ENCODE results near the gene RNPEPL1. TPM values are rescaled to one million over a fixed set of nuclear protein-coding genes. Genes with fewer than 3 reads are reported as not detected.

RNPEPL1 gene
- total and polyA plus RNA-seq, 10 of the 15 experiments (the other 5 are each of a cell fraction or from before 2014, with no cell fraction given) = 0.24 to 49.5 (median 6.8) TPM

DNA sequence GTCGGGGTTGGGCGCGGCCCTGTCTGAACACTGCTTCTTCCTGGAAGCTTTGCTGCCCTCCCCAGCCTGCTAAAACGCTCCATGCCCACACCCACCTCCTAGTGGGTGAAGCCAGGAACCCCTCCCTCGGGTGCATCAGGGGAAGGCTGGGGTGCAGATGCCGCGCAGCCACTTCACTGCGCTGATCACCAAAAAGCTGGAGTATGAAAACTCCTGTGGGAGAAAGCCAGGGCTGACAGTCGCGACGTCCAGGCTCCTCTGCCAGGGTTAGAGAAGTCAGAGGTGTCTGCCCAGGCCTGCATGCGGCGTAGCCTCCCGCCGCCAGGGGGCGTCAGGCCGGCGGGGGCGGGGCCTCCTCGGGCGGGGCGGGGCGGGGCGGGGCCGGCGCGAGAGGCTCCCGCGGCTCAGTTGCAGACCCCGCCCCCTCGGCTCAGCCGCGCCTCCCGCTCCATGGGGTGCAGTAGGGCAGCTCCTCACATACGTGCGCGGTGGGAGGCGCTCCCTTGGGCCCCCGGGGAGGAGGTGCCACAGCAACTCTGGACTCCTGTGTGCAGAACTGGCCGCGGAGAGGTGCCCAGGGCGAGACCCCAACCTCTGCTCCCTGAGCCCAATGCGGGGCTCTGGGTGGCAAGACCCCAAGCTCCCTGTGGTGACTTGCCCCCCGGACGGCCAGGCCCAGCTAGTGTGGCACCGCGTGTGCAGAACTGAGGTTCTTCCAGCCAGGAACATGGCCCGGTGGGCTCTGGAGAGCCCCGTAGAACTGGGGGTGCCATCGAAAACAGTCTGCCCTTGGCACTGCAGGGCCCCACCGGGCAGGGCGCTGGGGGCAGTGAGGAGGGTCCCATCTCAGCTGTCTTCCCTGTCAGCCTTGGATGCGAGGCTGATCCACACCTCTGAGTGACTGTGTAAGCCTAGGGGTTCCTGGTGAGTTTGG lies 1.8 kb upstream of the RNPEPL1 start (continued):
- TF ChIP-seq, protein P1, sequence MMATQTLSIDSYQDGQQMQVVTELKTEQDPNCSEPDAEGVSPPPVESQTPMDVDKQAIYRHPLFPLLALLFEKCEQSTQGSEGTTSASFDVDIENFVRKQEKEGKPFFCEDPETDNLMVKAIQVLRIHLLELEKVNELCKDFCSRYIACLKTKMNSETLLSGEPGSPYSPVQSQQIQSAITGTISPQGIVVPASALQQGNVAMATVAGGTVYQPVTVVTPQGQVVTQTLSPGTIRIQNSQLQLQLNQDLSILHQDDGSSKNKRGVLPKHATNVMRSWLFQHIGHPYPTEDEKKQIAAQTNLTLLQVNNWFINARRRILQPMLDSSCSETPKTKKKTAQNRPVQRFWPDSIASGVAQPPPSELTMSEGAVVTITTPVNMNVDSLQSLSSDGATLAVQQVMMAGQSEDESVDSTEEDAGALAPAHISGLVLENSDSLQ (IDR thresholded peaks at IDR 0.05) = no peak; the same call in none of the 2 replicates
- TF ChIP-seq MEF2B (IDR thresholded peaks at IDR 0.05; ENCODE audit: partially characterized antibody, poor library complexity, severe bottlenecking) (peak; percentile 48), MTA3 (IDR thresholded peaks at IDR 0.05; ENCODE audit: borderline replicate concordance, low read length) (no peak), ZNF217 (IDR thresholded peaks at IDR 0.05) (no peak), WRNIP1 (IDR thresholded peaks at IDR 0.05; ENCODE audit: borderline replicate concordance, low read depth, low read length) (no peak), NR2F1 (conservative IDR thresholded peaks at IDR 0.05) (peak; percentile 31; the same call in 1 of the 2 replicates), MYC (IDR thresholded peaks at IDR 0.05; ENCODE audit: insufficient read depth, insufficient read length, insufficient replicate concordance, low read length, severe bottlenecking) (no peak), POU2F2 (IDR thresholded peaks at IDR 0.05; ENCODE audit: borderline replicate concordance, low read depth, low read length) (peak; percentile 70; the same call in 2 of the 3 replicates), EGR1 (IDR thresholded peaks at IDR 0.05; ENCODE audit: borderline replicate concordance in 1 of 2, low read depth in 2 of 2, low read length in 2 of 2) (peak in 1 of 2 experiments; percentile 84; a peak in 2 of 3 replicates), CHD2 (IDR thresholded peaks at IDR 0.05; ENCODE audit: borderline replicate concordance, low read depth, low read length) (no peak), POLR2AphosphoS2 (IDR thresholded peaks at IDR 0.05; ENCODE audit: low read depth, low read length) (no peak), ZNF207 (IDR thresholded peaks at IDR 0.05; ENCODE audit: borderline replicate concordance) (0 out of 2 replicates have a peak, but pooled peaks have one; percentile 26), HDGF (IDR thresholded peaks at IDR 0.05) (peak; percentile 49), SREBF2 (IDR thresholded peaks at IDR 0.05; ENCODE audit: low read length) (no peak), ATF7 (IDR thresholded peaks at IDR 0.05; ENCODE audit: low read depth) (no peak), TCF3 (IDR thresholded peaks at IDR 0.05; ENCODE audit: borderline replicate concordance, insufficient read depth, low read depth, low read length) (no peak), HDAC2 (IDR thresholded peaks at IDR 0.05) (no peak)
- TF ChIP-seq, protein P2, sequence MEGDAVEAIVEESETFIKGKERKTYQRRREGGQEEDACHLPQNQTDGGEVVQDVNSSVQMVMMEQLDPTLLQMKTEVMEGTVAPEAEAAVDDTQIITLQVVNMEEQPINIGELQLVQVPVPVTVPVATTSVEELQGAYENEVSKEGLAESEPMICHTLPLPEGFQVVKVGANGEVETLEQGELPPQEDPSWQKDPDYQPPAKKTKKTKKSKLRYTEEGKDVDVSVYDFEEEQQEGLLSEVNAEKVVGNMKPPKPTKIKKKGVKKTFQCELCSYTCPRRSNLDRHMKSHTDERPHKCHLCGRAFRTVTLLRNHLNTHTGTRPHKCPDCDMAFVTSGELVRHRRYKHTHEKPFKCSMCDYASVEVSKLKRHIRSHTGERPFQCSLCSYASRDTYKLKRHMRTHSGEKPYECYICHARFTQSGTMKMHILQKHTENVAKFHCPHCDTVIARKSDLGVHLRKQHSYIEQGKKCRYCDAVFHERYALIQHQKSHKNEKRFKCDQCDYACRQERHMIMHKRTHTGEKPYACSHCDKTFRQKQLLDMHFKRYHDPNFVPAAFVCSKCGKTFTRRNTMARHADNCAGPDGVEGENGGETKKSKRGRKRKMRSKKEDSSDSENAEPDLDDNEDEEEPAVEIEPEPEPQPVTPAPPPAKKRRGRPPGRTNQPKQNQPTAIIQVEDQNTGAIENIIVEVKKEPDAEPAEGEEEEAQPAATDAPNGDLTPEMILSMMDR (IDR thresholded peaks at IDR 0.05 in 2 of 3, conservative IDR thresholded peaks at IDR 0.05 in 1 of 3; ENCODE audit: control insufficient read depth in 2 of 3, extremely low read depth in 1 of 3, insufficient read depth in 1 of 3, low read depth in 3 of 3, low read length in 3 of 3) = peak; percentile 57 to 85 (median 57)
- TF ChIP-seq, protein P3, sequence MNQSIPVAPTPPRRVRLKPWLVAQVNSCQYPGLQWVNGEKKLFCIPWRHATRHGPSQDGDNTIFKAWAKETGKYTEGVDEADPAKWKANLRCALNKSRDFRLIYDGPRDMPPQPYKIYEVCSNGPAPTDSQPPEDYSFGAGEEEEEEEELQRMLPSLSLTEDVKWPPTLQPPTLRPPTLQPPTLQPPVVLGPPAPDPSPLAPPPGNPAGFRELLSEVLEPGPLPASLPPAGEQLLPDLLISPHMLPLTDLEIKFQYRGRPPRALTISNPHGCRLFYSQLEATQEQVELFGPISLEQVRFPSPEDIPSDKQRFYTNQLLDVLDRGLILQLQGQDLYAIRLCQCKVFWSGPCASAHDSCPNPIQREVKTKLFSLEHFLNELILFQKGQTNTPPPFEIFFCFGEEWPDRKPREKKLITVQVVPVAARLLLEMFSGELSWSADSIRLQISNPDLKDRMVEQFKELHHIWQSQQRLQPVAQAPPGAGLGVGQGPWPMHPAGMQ (IDR thresholded peaks at IDR 0.05; ENCODE audit: borderline replicate concordance) = no peak
- TF ChIP-seq, protein P4, sequence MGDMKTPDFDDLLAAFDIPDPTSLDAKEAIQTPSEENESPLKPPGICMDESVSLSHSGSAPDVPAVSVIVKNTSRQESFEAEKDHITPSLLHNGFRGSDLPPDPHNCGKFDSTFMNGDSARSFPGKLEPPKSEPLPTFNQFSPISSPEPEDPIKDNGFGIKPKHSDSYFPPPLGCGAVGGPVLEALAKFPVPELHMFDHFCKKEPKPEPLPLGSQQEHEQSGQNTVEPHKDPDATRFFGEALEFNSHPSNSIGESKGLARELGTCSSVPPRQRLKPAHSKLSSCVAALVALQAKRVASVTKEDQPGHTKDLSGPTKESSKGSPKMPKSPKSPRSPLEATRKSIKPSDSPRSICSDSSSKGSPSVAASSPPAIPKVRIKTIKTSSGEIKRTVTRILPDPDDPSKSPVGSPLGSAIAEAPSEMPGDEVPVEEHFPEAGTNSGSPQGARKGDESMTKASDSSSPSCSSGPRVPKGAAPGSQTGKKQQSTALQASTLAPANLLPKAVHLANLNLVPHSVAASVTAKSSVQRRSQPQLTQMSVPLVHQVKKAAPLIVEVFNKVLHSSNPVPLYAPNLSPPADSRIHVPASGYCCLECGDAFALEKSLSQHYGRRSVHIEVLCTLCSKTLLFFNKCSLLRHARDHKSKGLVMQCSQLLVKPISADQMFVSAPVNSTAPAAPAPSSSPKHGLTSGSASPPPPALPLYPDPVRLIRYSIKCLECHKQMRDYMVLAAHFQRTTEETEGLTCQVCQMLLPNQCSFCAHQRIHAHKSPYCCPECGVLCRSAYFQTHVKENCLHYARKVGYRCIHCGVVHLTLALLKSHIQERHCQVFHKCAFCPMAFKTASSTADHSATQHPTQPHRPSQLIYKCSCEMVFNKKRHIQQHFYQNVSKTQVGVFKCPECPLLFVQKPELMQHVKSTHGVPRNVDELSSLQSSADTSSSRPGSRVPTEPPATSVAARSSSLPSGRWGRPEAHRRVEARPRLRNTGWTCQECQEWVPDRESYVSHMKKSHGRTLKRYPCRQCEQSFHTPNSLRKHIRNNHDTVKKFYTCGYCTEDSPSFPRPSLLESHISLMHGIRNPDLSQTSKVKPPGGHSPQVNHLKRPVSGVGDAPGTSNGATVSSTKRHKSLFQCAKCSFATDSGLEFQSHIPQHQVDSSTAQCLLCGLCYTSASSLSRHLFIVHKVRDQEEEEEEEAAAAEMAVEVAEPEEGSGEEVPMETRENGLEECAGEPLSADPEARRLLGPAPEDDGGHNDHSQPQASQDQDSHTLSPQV (IDR thresholded peaks at IDR 0.05) = no peak

Measured in GM12878 (cell line).